WTC11 (cell line): ENCODE results near the gene ODAD4. TPM values are rescaled to one million over a fixed set of nuclear protein-coding genes. Genes with fewer than 3 reads are reported as not detected.

Source experiments
- ATAC-seq: fragments of 200-7000 bp; cut with Tn5 transposase; 2 replicates; pipeline ENCODE4 v1.10.0; 2021; ENCODE audit warnings: mild to moderate bottlenecking, moderate library complexity
- CTCF ChIA-PET: fragments of 300-600 bp; sonication (Branson Sonifier 250); formaldehyde crosslinking; loops from one replicate; lab custom pipeline; 2021; ENCODE audit warnings: antibody characterized with exemption; lab: Charles Lee
- POLR2A ChIA-PET: fragments of 350-600 bp; sonication (Branson Sonifier 250); formaldehyde crosslinking; loops from one replicate; lab custom pipeline; 2021; ENCODE audit warnings: antibody characterized with exemption; lab: Charles Lee
- DNase-seq: peaks from one replicate; pipeline ENCODE4 v3.0.0; 2021; ENCODE audit warnings: low spot score
- H3K27ac Mint-ChIP-seq: 2 replicates; pipeline ENCODE4 v1.8.0; 2021; ENCODE audit warnings: mixed read lengths
- H3K27me3 Mint-ChIP-seq: 2 replicates; pipeline ENCODE4 v1.8.0; 2021; ENCODE audit warnings: low read depth, mild to moderate bottlenecking, moderate library complexity, mixed read lengths
- H3K36me3 Mint-ChIP-seq: 2 replicates; pipeline ENCODE4 v1.8.0; 2021; ENCODE audit warnings: mixed read lengths
- H3K4me1 Mint-ChIP-seq: 2 replicates; pipeline ENCODE4 v1.8.0; 2022; ENCODE audit warnings: mixed read lengths
- H3K4me3 Mint-ChIP-seq: 2 replicates; pipeline ENCODE4 v1.8.0; 2021; ENCODE audit warnings: mild to moderate bottlenecking, moderate library complexity, mixed read lengths
- H3K9me3 Mint-ChIP-seq: 2 replicates; pipeline ENCODE4 v1.8.0; 2021; ENCODE audit warnings: mixed read lengths
- ATF1 ChIP-seq: sonication (generic); formaldehyde crosslinking; IDR thresholded peaks from 2 replicates; pipeline ENCODE4 v1.8.1; 2023; ENCODE audit warnings: mild to moderate bottlenecking, moderate library complexity, missing genetic modification reagents
- CDX4 ChIP-seq: fragments of 250-450 bp; sonication (Bioruptor Pico); IDR thresholded peaks from 2 replicates; pipeline ENCODE4 v1.9.0; 2021; ENCODE audit warnings: moderate library complexity, mild to moderate bottlenecking, inconsistent platforms, borderline replicate concordance
- CREM ChIP-seq: sonication (generic); formaldehyde crosslinking; IDR thresholded peaks from 2 replicates; pipeline ENCODE4 v1.8.1; 2022; ENCODE audit warnings: mild to moderate bottlenecking, missing genetic modification reagents, moderate library complexity
- E2F1 ChIP-seq: sonication (generic); formaldehyde crosslinking; IDR thresholded peaks from 2 replicates; pipeline ENCODE4 v1.8.0; 2022; ENCODE audit warnings: mild to moderate bottlenecking, missing genetic modification reagents
- E2F5 ChIP-seq: sonication (generic); formaldehyde crosslinking; IDR thresholded peaks from 2 replicates; pipeline ENCODE4 v1.8.1; 2022; ENCODE audit warnings: mild to moderate bottlenecking, moderate library complexity, missing genetic modification reagents
- EMX1 ChIP-seq: fragments of 250-450 bp; sonication (Bioruptor Pico); IDR thresholded peaks from 2 replicates; pipeline ENCODE4 v1.8.0; 2021; ENCODE audit warnings: mild to moderate bottlenecking
- ERG ChIP-seq: fragments of 250-450 bp; sonication (Bioruptor Pico); IDR thresholded peaks from 2 replicates; pipeline ENCODE4 v1.8.0; 2021; ENCODE audit warnings: mild to moderate bottlenecking
- ESRRA ChIP-seq: sonication (generic); formaldehyde crosslinking; IDR thresholded peaks from 2 replicates; pipeline ENCODE4 v1.8.1; 2022; ENCODE audit warnings: mild to moderate bottlenecking, missing genetic modification reagents, borderline replicate concordance
- ETV6 ChIP-seq: sonication (generic); formaldehyde crosslinking; IDR thresholded peaks from 2 replicates; pipeline ENCODE4 v1.8.1; 2022; ENCODE audit warnings: mild to moderate bottlenecking, missing genetic modification reagents
- GRHL2 ChIP-seq: fragments of 250-450 bp; sonication (Bioruptor Pico); IDR thresholded peaks from 2 replicates; pipeline ENCODE4 v1.8.0; 2022; ENCODE audit warnings: mild to moderate bottlenecking, moderate library complexity; ENCODE audit not compliant: insufficient replicate concordance, severe bottlenecking
- JAZF1 ChIP-seq: fragments of 250-450 bp; sonication (Bioruptor Pico); IDR thresholded peaks from 2 replicates; pipeline ENCODE4 v1.9.0; 2021; ENCODE audit warnings: moderate library complexity, mild to moderate bottlenecking, inconsistent platforms
- JUN ChIP-seq: sonication (generic); formaldehyde crosslinking; IDR thresholded peaks from 2 replicates; pipeline ENCODE4 v1.8.0; 2023; ENCODE audit warnings: mild to moderate bottlenecking, missing genetic modification reagents
- NR2C2 ChIP-seq: sonication (generic); formaldehyde crosslinking; IDR thresholded peaks from 2 replicates; pipeline ENCODE4 v1.8.0; 2022; ENCODE audit warnings: mild to moderate bottlenecking, missing genetic modification reagents
- OVOL2 ChIP-seq: fragments of 250-450 bp; sonication (Bioruptor Pico); IDR thresholded peaks from 2 replicates; pipeline ENCODE4 v1.9.0; 2021; ENCODE audit warnings: mild to moderate bottlenecking, borderline replicate concordance
- PRRX2 ChIP-seq: fragments of 250-450 bp; sonication (Bioruptor Pico); IDR thresholded peaks from 2 replicates; pipeline ENCODE4 v1.8.0; 2021; ENCODE audit warnings: mild to moderate bottlenecking
- SOX15 ChIP-seq: fragments of 250-450 bp; sonication (Bioruptor Pico); IDR thresholded peaks from 2 replicates; pipeline ENCODE4 v1.9.0; 2021; ENCODE audit warnings: mild to moderate bottlenecking
- USF1 ChIP-seq: sonication (generic); formaldehyde crosslinking; IDR thresholded peaks from 2 replicates; pipeline ENCODE4 v1.8.0; 2022; ENCODE audit warnings: mild to moderate bottlenecking, missing genetic modification reagents
- ZBTB43 ChIP-seq: sonication (generic); formaldehyde crosslinking; IDR thresholded peaks from 2 replicates; pipeline ENCODE4 v1.8.1; 2023; ENCODE audit warnings: mild to moderate bottlenecking, missing genetic modification reagents
- ZNF263 ChIP-seq: sonication (generic); formaldehyde crosslinking; IDR thresholded peaks from 2 replicates; pipeline ENCODE4 v1.8.1; 2022; ENCODE audit warnings: low read depth, mild to moderate bottlenecking, moderate library complexity, missing genetic modification reagents
- ZNF281 ChIP-seq: sonication (generic); formaldehyde crosslinking; IDR thresholded peaks from 2 replicates; pipeline ENCODE4 v1.8.0; 2023; ENCODE audit warnings: mild to moderate bottlenecking, missing genetic modification reagents
- ZSCAN18 ChIP-seq: fragments of 250-450 bp; sonication (Bioruptor Pico); IDR thresholded peaks from 2 replicates; pipeline ENCODE4 v2.1.2; 2022; ENCODE audit warnings: mild to moderate bottlenecking, moderate library complexity
- total RNA-seq: library from RNA; stranded (reverse); gene quantifications from 3 replicates; pipeline ENCODE4 v1.2.3, GENCODE V29; 2021

Gene ODAD4
- total RNA-seq, 1 experiment from 2014 or later, result 1.9 TPM

- DNase-seq (no peak), ATAC-seq (no peak)
- TF ChIP-seq ETV6 (CRISPR knock-in tag), result no peak
- no peak for TF ChIP-seq E2F1 (CRISPR knock-in tag)
- Mint-ChIP-seq H3K36me3 (peaks cover 78% of the 10 kb centered on the region), H3K27ac (no peak overlapping the region), H3K9me3 (no peaks in the 10 kb centered on the region), H3K27me3 (no peaks in the 10 kb centered on the region), H3K4me1 (no peaks in the 10 kb centered on the region), H3K4me3 (no peak overlapping the region)
- POLR2A ChIA-PET, result interaction anchor here (0.5 kb wide), 1 partner anchor 49 kb away, joined by 7 read pairs; no protein-coding TSS in a partner anchor
- CTCF ChIA-PET, result no interaction called here
Measured at GRCh38 chr17:41904242-41904841, 26.1 kb upstream of the ODAD4 start.

GRCh38 chr17:41905172-41905571 is 25.2 kb upstream of the ODAD4 start:
- Mint-ChIP-seq H3K4me3 (no peak overlapping the region), H3K36me3 (peaks cover 83% of the 10 kb centered on the region), H3K4me1 (no peaks in the 10 kb centered on the region), H3K9me3 (no peaks in the 10 kb centered on the region), H3K27me3 (no peaks in the 10 kb centered on the region), H3K27ac (no peak overlapping the region)
- ATAC-seq, result no peak
- DNase-seq, result no peak
- ChIA-PET CTCF (no interaction called here), POLR2A (no interaction called here)
- TF ChIP-seq OVOL2 (CRISPR knock-in tag), result no peak
- TF ChIP-seq NR2C2 (CRISPR knock-in tag), result no peak
- TF ChIP-seq ZNF281 (CRISPR knock-in tag), result no peak
- TF ChIP-seq ZSCAN18 (CRISPR knock-in tag), result no peak
- TF ChIP-seq PRRX2, result no peak
- no peak for TF ChIP-seq JUN

GRCh38 chr17:41906465-41907184 is 23.8 kb upstream of the ODAD4 start:
- ATAC-seq, result no peak
- ChIA-PET POLR2A (no interaction called here), CTCF (interaction anchor here (0.7 kb wide), 1 partner anchor 48 kb away, joined by 6 read pairs; no protein-coding TSS in a partner anchor)
- peaks cover 87% of the 10 kb centered on the region for H3K36me3 Mint-ChIP-seq
- H3K9me3 Mint-ChIP-seq, result no peaks in the 10 kb centered on the region
- H3K27ac Mint-ChIP-seq, result peak overlapping the region; percentile 57
- no peak overlapping the region for H3K4me3 Mint-ChIP-seq
- no peak for DNase-seq
- H3K27me3 Mint-ChIP-seq, result no peaks in the 10 kb centered on the region
- H3K4me1 Mint-ChIP-seq, result no peaks in the 10 kb centered on the region
- TF ChIP-seq ZNF263, result no peak
- TF ChIP-seq E2F5 (CRISPR knock-in tag), result no peak
- TF ChIP-seq SOX15 (CRISPR knock-in tag), result no peak
- no peak for TF ChIP-seq JAZF1 (CRISPR knock-in tag)
- no peak for TF ChIP-seq ATF1
- no peak for TF ChIP-seq EMX1 (CRISPR knock-in tag)
- TF ChIP-seq ESRRA (CRISPR knock-in tag), result no peak
- no peak for TF ChIP-seq GRHL2
- TF ChIP-seq CDX4 (CRISPR knock-in tag), result no peak
- TF ChIP-seq CREM (CRISPR knock-in tag), result no peak
- no peak for TF ChIP-seq NR2C2 (CRISPR knock-in tag)
- TF ChIP-seq USF1, result no peak
- no peak for TF ChIP-seq ERG (CRISPR knock-in tag)
- no peak for TF ChIP-seq ZBTB43
